Stimulated activated CD8-positive, alpha-beta memory T cell treated with anti-CD3 and anti-CD28 coated beads, Interleukin-4, amount 100 ng/mL, for 24 hours (primary cell): ENCODE results near the gene TDRD7.

Experiments used
- DNase-seq: peaks from one replicate; pipeline ENCODE4 v3.0.0-alpha.2; 2020; ENCODE audit warnings: low read depth

TDRD7 gene

GRCh38 chr9:97529363-97530076 lies 117.6 kb downstream of the TDRD7 start:
- DNase-seq, result no peak

- no peak for DNase-seq
Observed at GRCh38 chr9:97531888-97532376, 120.0 kb downstream of the TDRD7 start.

- no peak for DNase-seq
Observed at GRCh38 chr9:97534185-97534584, 122.3 kb downstream of the TDRD7 start.

- no peak for DNase-seq
Observed at GRCh38 chr9:97534961-97535594, 123.2 kb downstream of the TDRD7 start.

- DNase-seq, result no peak
Observed at GRCh38 chr9:97535771-97536170, 123.9 kb downstream of the TDRD7 start.

- no peak for DNase-seq
Observed at GRCh38 chr9:97536480-97536879, 124.6 kb downstream of the TDRD7 start.

- DNase-seq, result no peak
Observed at GRCh38 chr9:97543561-97543960, 131.7 kb downstream of the TDRD7 start.

GRCh38 chr9:97545486-97545885 lies 133.6 kb downstream of the TDRD7 start:
- DNase-seq, result no peak
